LNCAP (cell line): ENCODE results near the gene UBE2A.

ENCODE experiments used
- TF ChIP-seq, protein P1 (sequence below): fragments of 450-650 bp; IDR thresholded peaks from 2 replicates; pipeline ENCODE4 v1.5.1; 2017; ENCODE audit warnings: mild to moderate bottlenecking

UBE2A gene

DNA sequence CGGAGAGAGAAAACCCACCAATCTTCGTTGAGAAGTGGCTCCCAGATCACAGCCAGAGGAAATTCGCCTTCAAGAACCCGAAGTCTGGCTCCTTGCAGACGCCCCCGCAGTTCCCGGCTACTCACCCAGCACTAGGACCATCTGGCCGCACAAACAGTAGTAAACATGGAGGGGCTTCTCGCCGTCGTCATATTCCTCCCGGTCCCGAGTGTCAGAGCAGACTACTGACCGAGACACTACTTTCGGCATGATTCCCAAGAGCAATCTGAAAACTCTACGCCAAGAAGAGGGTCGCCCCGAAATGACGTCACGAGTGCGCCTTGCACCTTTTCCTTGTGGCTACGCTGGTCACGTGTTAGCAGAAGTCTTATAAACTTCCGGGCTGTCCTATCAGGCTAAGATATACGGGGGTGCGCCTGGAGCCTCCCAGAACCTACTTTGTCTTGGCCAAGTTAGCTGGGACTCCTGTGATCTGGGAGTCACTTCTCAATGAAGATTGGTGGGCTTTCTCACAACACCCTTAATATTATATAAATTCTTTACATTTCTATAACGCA lies 9.2 kb upstream of the UBE2A start, which contains the start of gene STEEP1:
TSS of gene STEEP1 (minus strand) at position 303 of the 557 bp plus-strand sequence. CDS start at position 249, 54 bp downstream.
- TF ChIP-seq, protein P1, sequence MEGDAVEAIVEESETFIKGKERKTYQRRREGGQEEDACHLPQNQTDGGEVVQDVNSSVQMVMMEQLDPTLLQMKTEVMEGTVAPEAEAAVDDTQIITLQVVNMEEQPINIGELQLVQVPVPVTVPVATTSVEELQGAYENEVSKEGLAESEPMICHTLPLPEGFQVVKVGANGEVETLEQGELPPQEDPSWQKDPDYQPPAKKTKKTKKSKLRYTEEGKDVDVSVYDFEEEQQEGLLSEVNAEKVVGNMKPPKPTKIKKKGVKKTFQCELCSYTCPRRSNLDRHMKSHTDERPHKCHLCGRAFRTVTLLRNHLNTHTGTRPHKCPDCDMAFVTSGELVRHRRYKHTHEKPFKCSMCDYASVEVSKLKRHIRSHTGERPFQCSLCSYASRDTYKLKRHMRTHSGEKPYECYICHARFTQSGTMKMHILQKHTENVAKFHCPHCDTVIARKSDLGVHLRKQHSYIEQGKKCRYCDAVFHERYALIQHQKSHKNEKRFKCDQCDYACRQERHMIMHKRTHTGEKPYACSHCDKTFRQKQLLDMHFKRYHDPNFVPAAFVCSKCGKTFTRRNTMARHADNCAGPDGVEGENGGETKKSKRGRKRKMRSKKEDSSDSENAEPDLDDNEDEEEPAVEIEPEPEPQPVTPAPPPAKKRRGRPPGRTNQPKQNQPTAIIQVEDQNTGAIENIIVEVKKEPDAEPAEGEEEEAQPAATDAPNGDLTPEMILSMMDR: no peak

DNA sequence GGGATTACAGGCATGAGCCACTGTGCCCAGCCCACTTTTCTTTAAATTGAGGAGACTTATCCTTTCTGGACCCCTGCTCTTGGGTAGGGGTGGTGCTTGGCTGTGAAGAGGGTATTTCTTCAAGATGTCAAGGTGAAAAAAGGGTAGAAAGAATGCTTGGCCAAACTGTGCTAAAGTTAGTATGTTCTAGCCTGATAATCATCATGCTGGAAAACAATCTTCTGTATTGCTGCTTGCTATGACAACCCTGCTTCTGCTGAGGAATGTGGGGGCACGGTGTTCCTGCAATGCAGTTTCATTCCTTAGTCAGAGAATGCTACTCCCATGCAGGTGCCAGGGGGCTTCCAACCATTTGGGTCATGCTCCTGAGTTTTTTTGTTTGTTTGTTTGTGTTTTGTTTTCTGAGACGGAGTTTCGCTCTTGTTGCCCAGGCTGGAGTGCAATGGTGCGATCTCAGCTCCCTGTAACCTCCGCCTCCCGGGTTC lies 4.0 kb upstream of the UBE2A start:
- TF ChIP-seq, protein P1: no peak

DNA sequence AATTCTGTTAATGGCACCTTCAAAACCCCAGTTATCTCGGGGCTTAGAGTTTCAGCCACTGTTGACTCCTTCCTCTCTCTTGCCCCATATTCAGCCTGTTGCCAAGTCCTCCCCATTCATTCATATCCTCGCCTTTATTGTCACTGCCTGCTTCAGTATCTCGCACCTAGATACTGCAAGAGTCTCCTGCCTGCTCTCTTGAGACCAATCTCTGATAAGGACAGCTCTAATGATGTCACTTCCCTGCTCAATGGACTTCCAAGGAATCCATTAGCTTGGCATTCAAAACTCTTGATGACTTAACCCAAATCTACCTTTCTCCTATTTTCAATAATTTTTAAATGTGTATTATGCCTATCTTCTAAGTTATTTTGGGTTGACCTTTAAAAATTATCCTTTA lies 1.1 kb upstream of the UBE2A start:
- TF ChIP-seq, protein P1: no peak

DNA sequence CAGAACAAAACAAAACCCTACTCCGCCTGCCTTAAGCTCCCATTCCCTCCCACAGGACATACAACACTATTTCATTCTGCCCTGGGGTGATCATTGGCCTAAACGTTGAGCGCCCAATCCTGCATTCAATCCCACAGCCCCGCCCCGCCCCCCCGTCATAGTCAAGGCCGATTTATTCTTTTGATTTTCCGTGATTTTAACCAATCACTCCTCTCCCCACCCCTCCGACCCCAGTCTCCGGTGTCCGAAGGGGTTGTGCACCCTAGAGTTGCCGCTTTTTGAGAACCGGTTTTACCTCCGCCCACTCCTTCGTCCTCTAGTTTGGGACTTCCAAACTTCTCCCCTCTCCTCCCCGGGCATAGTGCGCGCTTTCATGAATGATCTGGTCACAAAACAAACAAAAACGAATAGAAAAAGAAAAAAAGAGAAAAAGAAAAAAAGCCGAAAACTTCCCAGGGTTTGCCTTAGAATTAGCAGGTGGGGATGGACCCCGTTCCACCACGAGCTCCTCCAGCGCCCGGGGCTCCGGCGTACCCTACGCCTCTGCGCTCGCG lies 446 bp upstream of the UBE2A start:
- TF ChIP-seq, protein P1: no peak

DNA sequence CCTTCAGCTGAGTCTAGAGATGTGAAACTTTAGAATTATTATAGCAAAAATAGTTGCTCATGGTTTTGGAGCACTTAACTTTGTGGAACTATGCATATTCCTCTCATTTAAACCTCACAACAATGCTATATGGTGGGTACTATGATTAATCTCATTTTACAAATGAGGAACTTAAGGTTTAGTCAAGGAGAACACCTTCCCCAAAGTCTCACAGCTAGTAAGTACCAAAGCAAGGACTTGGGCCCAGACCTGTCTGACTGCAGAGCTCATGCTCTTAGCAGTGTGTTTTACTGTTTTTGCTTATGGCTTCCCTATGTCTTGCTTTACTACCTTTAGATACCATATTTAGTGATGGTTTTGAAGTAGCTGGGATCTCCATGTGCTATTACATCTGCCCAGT lies 5.1 kb downstream of the UBE2A start:
- TF ChIP-seq, protein P1: no peak

DNA sequence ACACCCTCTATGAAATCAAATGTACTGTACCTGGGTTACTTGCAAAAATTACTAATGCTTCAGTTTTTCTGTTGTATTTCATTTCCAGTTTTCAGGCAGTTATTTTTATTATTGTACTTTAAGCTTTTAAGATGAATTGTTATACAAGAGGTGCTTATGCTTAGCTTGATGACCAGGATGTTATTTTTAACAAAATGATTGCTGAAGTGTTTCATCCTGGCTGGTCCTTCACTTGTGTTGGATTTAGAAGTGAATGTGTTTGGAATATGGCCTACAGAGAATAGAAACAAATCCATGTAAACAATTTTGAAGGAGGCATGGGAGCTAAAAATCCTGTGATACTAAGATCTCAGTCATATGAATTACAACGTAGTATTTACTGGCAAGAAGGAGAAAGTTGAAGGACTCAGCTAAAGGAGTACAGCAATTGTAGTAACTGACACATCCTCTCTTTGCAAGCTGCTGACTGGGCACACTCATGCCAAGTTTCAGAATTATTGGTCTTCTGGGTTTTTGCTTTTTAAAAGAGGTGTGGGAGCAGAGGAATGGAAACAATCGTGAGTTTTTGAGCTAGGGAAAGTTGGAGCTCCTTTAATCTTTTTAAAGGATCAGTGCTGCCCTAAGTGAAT lies 9.2 kb downstream of the UBE2A start:
- TF ChIP-seq, protein P1: no peak

DNA sequence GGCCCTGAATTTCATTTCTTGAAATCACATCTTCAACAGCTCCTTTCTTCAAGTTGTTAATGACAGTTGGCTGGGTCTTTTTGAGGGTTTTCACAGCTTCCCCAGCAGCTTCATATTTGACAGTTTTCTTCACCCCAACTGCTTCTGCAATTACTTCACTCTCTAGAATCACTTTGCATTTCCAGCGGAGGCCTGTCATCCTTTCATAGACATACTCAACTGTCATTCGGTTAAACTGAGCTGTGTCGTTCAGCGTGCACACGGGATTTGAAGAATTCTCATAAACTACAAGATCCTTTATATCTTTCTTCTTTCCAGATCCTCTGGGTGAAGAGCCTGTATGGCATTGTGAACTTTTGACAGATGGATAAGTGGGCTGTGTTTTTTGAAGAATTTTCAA lies 15.4 kb downstream of the UBE2A start:
- TF ChIP-seq, protein P1: no peak
